Sigmoid colon (tissue), 4 donors: ENCODE results near the gene HEXA.

ENCODE experiments used
- CTCF ChIP-seq, 4 experiments: fragments of 450-650 bp in 3 of 4; fragments of 200-600 bp in 1 of 4; IDR thresholded peaks; one replicate each; pipeline ENCODE4 v1.5.1; 2016 to 2019; ENCODE audit warnings: antibody characterized with exemption in 4 of 4, mild to moderate bottlenecking in 3 of 4, moderate library complexity in 2 of 4
- POLR2A ChIP-seq, 2 donors: fragments of 450-650 bp; IDR thresholded peaks; one replicate each; pipeline ENCODE4 v1.6.1; 2016; ENCODE audit warnings: antibody characterized with exemption in 2 of 2, mild to moderate bottlenecking in 2 of 2, moderate library complexity in 2 of 2
- POLR2AphosphoS5 ChIP-seq, 4 donors: sonication (generic); formaldehyde crosslinking; IDR thresholded peaks; one replicate each; pipeline ENCODE4 v1.6.1; 2017; ENCODE audit warnings: antibody characterized with exemption in 4 of 4

- TF ChIP-seq CTCF (IDR thresholded peaks at IDR 0.05) = no peak
- no peak for TF ChIP-seq POLR2A (IDR thresholded peaks at IDR 0.05)
- no peak for TF ChIP-seq POLR2AphosphoS5 (IDR thresholded peaks at IDR 0.05)
Observed at GRCh38 chr15:72415304-72415703, 39.5 kb upstream of the HEXA start.
